CD4-positive, alpha-beta T cell (primary cell): ENCODE results near the gene COL19A1. TPM values are rescaled to one million over a fixed set of nuclear protein-coding genes. Genes with fewer than 3 reads are reported as not detected.

Experiments
- ATAC-seq: fragments of 200-7000 bp; cut with Tn5 transposase; one replicate; pipeline ENCODE4 v1.10.0; 2022; ENCODE audit warnings: mild to moderate bottlenecking; ENCODE audit not compliant: poor library complexity
- CTCF ChIA-PET: fragments of 350-600 bp; sonication (Branson Sonifier 250); formaldehyde crosslinking; loops from one replicate; lab custom pipeline; 2021; ENCODE audit warnings: antibody characterized with exemption, inconsistent platforms; lab: Charles Lee
- POLR2A ChIA-PET: fragments of 350-600 bp; sonication (Branson Sonifier 250); formaldehyde crosslinking; loops from one replicate; lab custom pipeline; 2021; ENCODE audit warnings: antibody characterized with exemption, inconsistent platforms; lab: Charles Lee
- DNase-seq, 14 experiments: peaks; one replicate each; pipeline ENCODE4 v3.0.0-alpha.2; 2013 to 2020; ENCODE audit warnings: mixed read lengths in 2 of 14
- H3K27ac ChIP-seq, 2 donors: one replicate each; pipeline versions ENCODE4 v1.5.1 to v1.7.0; 2013; ENCODE audit warnings: low read length in 2 of 2, low read depth in 1 of 2, mild to moderate bottlenecking in 1 of 2
- H3K27me3 ChIP-seq, 2 experiments: 1 replicate in 1 of 2; 2 replicates in 1 of 2; pipeline versions ENCODE4 v1.6.1 to v1.7.0; 2013; ENCODE audit warnings: low read length in 2 of 2, control low read depth in 1 of 2, mild to moderate bottlenecking in 1 of 2, moderate library complexity in 1 of 2; ENCODE audit not compliant: insufficient read depth in 2 of 2, control insufficient read depth in 1 of 2
- H3K36me3 ChIP-seq: one replicate; pipeline ENCODE4 v1.6.1; 2013; ENCODE audit warnings: low read length, control low read depth; ENCODE audit not compliant: insufficient read depth
- H3K4me1 ChIP-seq: one replicate; pipeline ENCODE4 v1.6.1; 2013; ENCODE audit warnings: low read length, control low read depth; ENCODE audit not compliant: insufficient read depth
- H3K4me3 ChIP-seq: one replicate; pipeline ENCODE4 v1.5.1; 2013; ENCODE audit warnings: mild to moderate bottlenecking, low read length, moderate library complexity
- H3K9me3 ChIP-seq, 2 experiments: 1 replicate in 1 of 2; 2 replicates in 1 of 2; pipeline versions ENCODE4 v1.6.1 to v1.7.0; 2013; ENCODE audit warnings: low read length in 2 of 2, mild to moderate bottlenecking in 2 of 2, control low read depth in 1 of 2, moderate library complexity in 1 of 2; ENCODE audit not compliant: control insufficient read depth in 1 of 2, insufficient read depth in 1 of 2
- H3K27ac Mint-ChIP-seq: one replicate; pipeline ENCODE4 v1.8.0; 2020; ENCODE audit warnings: mixed read lengths
- H3K27me3 Mint-ChIP-seq: one replicate; pipeline ENCODE4 v1.8.0; 2021; ENCODE audit warnings: mixed read lengths
- H3K36me3 Mint-ChIP-seq: one replicate; pipeline ENCODE4 v1.8.0; 2021; ENCODE audit warnings: low read depth, mixed read lengths
- H3K4me1 Mint-ChIP-seq: one replicate; pipeline ENCODE4 v1.8.0; 2021; ENCODE audit warnings: low read depth, mixed read lengths
- H3K4me3 Mint-ChIP-seq: one replicate; pipeline ENCODE4 v1.8.0; 2020; ENCODE audit warnings: mild to moderate bottlenecking, mixed read lengths
- H3K9me3 Mint-ChIP-seq: one replicate; pipeline ENCODE4 v1.8.0; 2020; ENCODE audit warnings: mixed read lengths
- CTCF ChIP-seq: fragments of 200-600 bp; IDR thresholded peaks from one replicate; pipeline ENCODE4 v1.8.0; 2022; ENCODE audit warnings: antibody characterized with exemption, mild to moderate bottlenecking
- intact Hi-C, 2 experiments: fragments of 100-400 bp; cut with DNase I in 1 of 2; cut with micrococcal nuclease in 1 of 2; formaldehyde crosslinking; loops; one replicate each; pipeline versions ENCODE4 v1.15.1 to v1.9.0; 2023 to 2025; cut with DNase I, micrococcal nuclease
- total RNA-seq, 174 experiments: library from RNA in 2 of 174; stranded (reverse) in 2 of 174; gene quantifications; one replicate each; pipeline ENCODE4 v1.2.3 and lab custom pipeline; 2021 to 2026

The COL19A1 gene
- total RNA-seq, 2 experiments from 2014 or later: not detected

- Mint-ChIP-seq H3K4me1 (peaks cover 4% of the 10 kb centered on the region), H3K27me3 (peaks cover 14% of the 10 kb centered on the region), H3K27ac (no peak overlapping the region), H3K36me3 (no peaks in the 10 kb centered on the region), H3K9me3 (no peaks in the 10 kb centered on the region), H3K4me3 (no peak overlapping the region)
- intact Hi-C loops: no loop called here
- ChIA-PET POLR2A (no interaction called here), CTCF (no interaction called here)
- no peak for ATAC-seq
- H3K4me3 ChIP-seq: no peak overlapping the region
- no peaks in the 10 kb centered on the region for H3K4me1 ChIP-seq
- no peaks in the 10 kb centered on the region for H3K27me3 ChIP-seq
- no peak overlapping the region for H3K27ac ChIP-seq
- no peak for TF ChIP-seq CTCF
- DNase-seq: no peak
- peaks cover 0 to 4% of the 10 kb centered on the region in 2 experiments for H3K9me3 ChIP-seq
- no peaks in the 10 kb centered on the region for H3K36me3 ChIP-seq
Observed at GRCh38 chr6:70171236-70171635, 304.9 kb downstream of the COL19A1 start.

DNA sequence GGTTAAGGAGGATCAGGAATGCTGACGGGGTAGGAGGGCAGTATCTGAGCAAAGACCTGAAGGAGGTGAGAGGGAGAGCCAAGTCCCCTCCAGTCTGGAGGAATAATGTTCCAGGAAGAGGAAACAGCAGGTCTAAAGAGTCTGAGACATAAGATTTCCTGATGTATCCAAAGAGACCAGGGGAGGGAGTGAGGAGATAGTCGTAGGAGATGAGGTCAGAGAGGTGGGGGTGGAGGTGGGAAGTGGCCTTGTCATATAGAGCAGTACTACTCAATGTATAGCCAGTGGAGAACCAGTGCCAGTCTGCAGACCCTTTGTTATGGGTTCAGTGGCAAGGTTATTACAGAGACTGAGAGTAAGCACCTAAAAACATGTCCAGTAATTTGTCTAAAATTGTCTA, 305.9 kb downstream of the COL19A1 start:
- Histone ChIP-seq H3K9me3 (peaks cover 0 to 4% of the 10 kb centered on the region in 2 experiments), H3K27ac (no peak overlapping the region), H3K4me3 (no peak overlapping the region), H3K36me3 (no peaks in the 10 kb centered on the region), H3K27me3 (no peaks in the 10 kb centered on the region), H3K4me1 (no peaks in the 10 kb centered on the region)
- peaks cover 4% of the 10 kb centered on the region for H3K27me3 Mint-ChIP-seq
- TF ChIP-seq CTCF: no peak
- DNase-seq (no peak), ATAC-seq (no peak)
- H3K4me3 Mint-ChIP-seq: no peak overlapping the region
- no peaks in the 10 kb centered on the region for H3K9me3 Mint-ChIP-seq
- ChIA-PET CTCF (no interaction called here), POLR2A (no interaction called here)
- H3K36me3 Mint-ChIP-seq: no peaks in the 10 kb centered on the region
- intact Hi-C loops: no loop called here
- H3K27ac Mint-ChIP-seq: no peak overlapping the region
- no peaks in the 10 kb centered on the region for H3K4me1 Mint-ChIP-seq

GRCh38 chr6:70175770-70176169, 309.4 kb downstream of the COL19A1 start:
- H3K4me3 ChIP-seq: no peak overlapping the region
- no peak for TF ChIP-seq CTCF
- DNase-seq (no peak), ATAC-seq (no peak)
- H3K27me3 ChIP-seq: no peaks in the 10 kb centered on the region
- peaks cover 0 to 4% of the 10 kb centered on the region in 2 experiments for H3K9me3 ChIP-seq
- ChIA-PET POLR2A (no interaction called here), CTCF (no interaction called here)
- Mint-ChIP-seq H3K27ac (no peak overlapping the region), H3K4me3 (no peak overlapping the region), H3K27me3 (no peaks in the 10 kb centered on the region), H3K36me3 (no peaks in the 10 kb centered on the region), H3K9me3 (no peaks in the 10 kb centered on the region), H3K4me1 (no peaks in the 10 kb centered on the region)
- intact Hi-C loops: no loop called here
- H3K4me1 ChIP-seq: no peaks in the 10 kb centered on the region
- H3K27ac ChIP-seq: no peak overlapping the region
- no peaks in the 10 kb centered on the region for H3K36me3 ChIP-seq
